Measurements from ENCODE around the gene XRN2. TPM values are rescaled to one million over a fixed set of nuclear protein-coding genes. Genes with fewer than 3 reads are reported as not detected.
A peak's percentile ranks its signal among the peaks of the same experiment; 100 is the strongest.

XRN2 gene
- total RNA-seq, 1 experiment from 2014 or later = 118 TPM

DNA sequence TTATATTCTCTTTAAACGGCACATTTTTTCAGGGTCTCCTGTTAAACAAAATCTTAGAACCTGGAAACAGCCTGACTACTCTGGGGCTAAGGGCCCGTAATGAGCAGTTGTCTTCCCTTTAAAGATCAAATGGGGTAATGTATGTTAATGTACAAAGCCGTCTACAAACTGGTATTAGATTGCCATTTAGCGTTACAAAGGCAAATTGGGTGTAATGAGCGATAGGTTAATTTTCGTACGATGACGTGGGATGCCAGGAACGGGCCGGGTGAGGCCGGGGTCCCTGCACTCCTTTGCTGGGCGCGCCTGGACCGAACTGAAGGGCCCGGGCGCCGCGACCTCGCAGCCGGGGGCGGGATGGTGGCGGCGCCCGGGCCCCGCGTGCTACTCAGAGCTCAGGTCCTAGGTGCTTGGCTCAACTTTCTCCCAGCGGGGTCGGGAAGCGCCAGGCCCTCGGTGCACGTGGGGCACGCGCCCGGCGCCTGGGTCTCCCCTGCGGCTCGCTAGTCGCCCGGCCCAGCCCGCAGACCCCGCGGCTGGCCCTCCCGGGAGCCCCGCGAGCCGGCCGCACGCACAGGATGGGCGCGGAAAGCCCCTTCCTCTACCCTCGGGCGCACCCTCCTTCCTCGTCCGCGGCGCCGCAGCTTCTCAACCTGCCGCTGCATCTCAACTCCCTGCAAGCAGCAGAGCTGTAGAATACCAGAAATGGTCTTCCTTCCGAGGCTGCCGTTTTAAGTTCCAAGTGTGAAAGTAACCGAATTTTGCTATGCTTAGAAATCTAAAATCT is 88.2 kb downstream of the XRN2 start (continued):
- TF ChIP-seq, protein P1, sequence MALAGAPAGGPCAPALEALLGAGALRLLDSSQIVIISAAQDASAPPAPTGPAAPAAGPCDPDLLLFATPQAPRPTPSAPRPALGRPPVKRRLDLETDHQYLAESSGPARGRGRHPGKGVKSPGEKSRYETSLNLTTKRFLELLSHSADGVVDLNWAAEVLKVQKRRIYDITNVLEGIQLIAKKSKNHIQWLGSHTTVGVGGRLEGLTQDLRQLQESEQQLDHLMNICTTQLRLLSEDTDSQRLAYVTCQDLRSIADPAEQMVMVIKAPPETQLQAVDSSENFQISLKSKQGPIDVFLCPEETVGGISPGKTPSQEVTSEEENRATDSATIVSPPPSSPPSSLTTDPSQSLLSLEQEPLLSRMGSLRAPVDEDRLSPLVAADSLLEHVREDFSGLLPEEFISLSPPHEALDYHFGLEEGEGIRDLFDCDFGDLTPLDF (CRISPR knock-in tag; IDR thresholded peaks at IDR 0.05) = no peak
- TF ChIP-seq TCF7 (CRISPR knock-in tag; IDR thresholded peaks at IDR 0.05; ENCODE audit: low read depth) (no peak), CBFB (CRISPR knock-in tag; IDR thresholded peaks at IDR 0.05; ENCODE audit: low read depth) (no peak), CREM (CRISPR knock-in tag; IDR thresholded peaks at IDR 0.05) (0 out of 2 replicates have a peak, but pooled peaks have one; percentile 34), NFATC4 (CRISPR knock-in tag; IDR thresholded peaks at IDR 0.05) (0 out of 2 replicates have a peak, but pooled peaks have one; percentile 22), ESRRA (CRISPR knock-in tag; IDR thresholded peaks at IDR 0.05; ENCODE audit: borderline replicate concordance) (no peak), SMAD4 (CRISPR knock-in tag; IDR thresholded peaks at IDR 0.05) (no peak), EMX1 (CRISPR knock-in tag; IDR thresholded peaks at IDR 0.05) (peak; percentile 41; the same call in 1 of the 2 replicates), NFYB (CRISPR knock-in tag; conservative IDR thresholded peaks at IDR 0.05; ENCODE audit: low read depth) (no peak), TEAD1 (CRISPR knock-in tag; IDR thresholded peaks at IDR 0.05) (no peak), ZNF232 (CRISPR knock-in tag; IDR thresholded peaks at IDR 0.05) (0 out of 2 replicates have a peak, but pooled peaks have one; percentile 26), IRF2 (CRISPR knock-in tag; IDR thresholded peaks at IDR 0.05; ENCODE audit: borderline replicate concordance, low read depth) (no peak), FOXJ3 (CRISPR knock-in tag; IDR thresholded peaks at IDR 0.05; ENCODE audit: borderline replicate concordance) (no peak), ZNF396 (CRISPR knock-in tag; IDR thresholded peaks at IDR 0.05; ENCODE audit: borderline replicate concordance) (no peak), NR2C2 (CRISPR knock-in tag; IDR thresholded peaks at IDR 0.05) (no peak)
- TF ChIP-seq, protein P2, sequence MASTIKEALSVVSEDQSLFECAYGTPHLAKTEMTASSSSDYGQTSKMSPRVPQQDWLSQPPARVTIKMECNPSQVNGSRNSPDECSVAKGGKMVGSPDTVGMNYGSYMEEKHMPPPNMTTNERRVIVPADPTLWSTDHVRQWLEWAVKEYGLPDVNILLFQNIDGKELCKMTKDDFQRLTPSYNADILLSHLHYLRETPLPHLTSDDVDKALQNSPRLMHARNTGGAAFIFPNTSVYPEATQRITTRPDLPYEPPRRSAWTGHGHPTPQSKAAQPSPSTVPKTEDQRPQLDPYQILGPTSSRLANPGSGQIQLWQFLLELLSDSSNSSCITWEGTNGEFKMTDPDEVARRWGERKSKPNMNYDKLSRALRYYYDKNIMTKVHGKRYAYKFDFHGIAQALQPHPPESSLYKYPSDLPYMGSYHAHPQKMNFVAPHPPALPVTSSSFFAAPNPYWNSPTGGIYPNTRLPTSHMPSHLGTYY (CRISPR knock-in tag; IDR thresholded peaks at IDR 0.05) = no peak
- TF ChIP-seq, protein P3, sequence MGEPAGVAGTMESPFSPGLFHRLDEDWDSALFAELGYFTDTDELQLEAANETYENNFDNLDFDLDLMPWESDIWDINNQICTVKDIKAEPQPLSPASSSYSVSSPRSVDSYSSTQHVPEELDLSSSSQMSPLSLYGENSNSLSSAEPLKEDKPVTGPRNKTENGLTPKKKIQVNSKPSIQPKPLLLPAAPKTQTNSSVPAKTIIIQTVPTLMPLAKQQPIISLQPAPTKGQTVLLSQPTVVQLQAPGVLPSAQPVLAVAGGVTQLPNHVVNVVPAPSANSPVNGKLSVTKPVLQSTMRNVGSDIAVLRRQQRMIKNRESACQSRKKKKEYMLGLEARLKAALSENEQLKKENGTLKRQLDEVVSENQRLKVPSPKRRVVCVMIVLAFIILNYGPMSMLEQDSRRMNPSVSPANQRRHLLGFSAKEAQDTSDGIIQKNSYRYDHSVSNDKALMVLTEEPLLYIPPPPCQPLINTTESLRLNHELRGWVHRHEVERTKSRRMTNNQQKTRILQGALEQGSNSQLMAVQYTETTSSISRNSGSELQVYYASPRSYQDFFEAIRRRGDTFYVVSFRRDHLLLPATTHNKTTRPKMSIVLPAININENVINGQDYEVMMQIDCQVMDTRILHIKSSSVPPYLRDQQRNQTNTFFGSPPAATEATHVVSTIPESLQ (CRISPR knock-in tag; IDR thresholded peaks at IDR 0.05) = no peak
- TF ChIP-seq, protein P4, sequence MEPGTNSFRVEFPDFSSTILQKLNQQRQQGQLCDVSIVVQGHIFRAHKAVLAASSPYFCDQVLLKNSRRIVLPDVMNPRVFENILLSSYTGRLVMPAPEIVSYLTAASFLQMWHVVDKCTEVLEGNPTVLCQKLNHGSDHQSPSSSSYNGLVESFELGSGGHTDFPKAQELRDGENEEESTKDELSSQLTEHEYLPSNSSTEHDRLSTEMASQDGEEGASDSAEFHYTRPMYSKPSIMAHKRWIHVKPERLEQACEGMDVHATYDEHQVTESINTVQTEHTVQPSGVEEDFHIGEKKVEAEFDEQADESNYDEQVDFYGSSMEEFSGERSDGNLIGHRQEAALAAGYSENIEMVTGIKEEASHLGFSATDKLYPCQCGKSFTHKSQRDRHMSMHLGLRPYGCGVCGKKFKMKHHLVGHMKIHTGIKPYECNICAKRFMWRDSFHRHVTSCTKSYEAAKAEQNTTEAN (CRISPR knock-in tag; IDR thresholded peaks at IDR 0.05) = no peak
- TF ChIP-seq, protein P5, sequence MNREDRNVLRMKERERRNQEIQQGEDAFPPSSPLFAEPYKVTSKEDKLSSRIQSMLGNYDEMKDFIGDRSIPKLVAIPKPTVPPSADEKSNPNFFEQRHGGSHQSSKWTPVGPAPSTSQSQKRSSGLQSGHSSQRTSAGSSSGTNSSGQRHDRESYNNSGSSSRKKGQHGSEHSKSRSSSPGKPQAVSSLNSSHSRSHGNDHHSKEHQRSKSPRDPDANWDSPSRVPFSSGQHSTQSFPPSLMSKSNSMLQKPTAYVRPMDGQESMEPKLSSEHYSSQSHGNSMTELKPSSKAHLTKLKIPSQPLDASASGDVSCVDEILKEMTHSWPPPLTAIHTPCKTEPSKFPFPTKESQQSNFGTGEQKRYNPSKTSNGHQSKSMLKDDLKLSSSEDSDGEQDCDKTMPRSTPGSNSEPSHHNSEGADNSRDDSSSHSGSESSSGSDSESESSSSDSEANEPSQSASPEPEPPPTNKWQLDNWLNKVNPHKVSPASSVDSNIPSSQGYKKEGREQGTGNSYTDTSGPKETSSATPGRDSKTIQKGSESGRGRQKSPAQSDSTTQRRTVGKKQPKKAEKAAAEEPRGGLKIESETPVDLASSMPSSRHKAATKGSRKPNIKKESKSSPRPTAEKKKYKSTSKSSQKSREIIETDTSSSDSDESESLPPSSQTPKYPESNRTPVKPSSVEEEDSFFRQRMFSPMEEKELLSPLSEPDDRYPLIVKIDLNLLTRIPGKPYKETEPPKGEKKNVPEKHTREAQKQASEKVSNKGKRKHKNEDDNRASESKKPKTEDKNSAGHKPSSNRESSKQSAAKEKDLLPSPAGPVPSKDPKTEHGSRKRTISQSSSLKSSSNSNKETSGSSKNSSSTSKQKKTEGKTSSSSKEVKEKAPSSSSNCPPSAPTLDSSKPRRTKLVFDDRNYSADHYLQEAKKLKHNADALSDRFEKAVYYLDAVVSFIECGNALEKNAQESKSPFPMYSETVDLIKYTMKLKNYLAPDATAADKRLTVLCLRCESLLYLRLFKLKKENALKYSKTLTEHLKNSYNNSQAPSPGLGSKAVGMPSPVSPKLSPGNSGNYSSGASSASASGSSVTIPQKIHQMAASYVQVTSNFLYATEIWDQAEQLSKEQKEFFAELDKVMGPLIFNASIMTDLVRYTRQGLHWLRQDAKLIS (CRISPR knock-in tag; IDR thresholded peaks at IDR 0.05; ENCODE audit: borderline replicate concordance) = no peak
- TF ChIP-seq, protein P6, sequence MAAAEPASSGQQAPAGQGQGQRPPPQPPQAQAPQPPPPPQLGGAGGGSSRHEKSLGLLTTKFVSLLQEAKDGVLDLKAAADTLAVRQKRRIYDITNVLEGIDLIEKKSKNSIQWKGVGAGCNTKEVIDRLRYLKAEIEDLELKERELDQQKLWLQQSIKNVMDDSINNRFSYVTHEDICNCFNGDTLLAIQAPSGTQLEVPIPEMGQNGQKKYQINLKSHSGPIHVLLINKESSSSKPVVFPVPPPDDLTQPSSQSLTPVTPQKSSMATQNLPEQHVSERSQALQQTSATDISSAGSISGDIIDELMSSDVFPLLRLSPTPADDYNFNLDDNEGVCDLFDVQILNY (CRISPR knock-in tag; IDR thresholded peaks at IDR 0.05) = 0 out of 2 replicates have a peak, but pooled peaks have one; percentile 21
- TF ChIP-seq, protein P7, sequence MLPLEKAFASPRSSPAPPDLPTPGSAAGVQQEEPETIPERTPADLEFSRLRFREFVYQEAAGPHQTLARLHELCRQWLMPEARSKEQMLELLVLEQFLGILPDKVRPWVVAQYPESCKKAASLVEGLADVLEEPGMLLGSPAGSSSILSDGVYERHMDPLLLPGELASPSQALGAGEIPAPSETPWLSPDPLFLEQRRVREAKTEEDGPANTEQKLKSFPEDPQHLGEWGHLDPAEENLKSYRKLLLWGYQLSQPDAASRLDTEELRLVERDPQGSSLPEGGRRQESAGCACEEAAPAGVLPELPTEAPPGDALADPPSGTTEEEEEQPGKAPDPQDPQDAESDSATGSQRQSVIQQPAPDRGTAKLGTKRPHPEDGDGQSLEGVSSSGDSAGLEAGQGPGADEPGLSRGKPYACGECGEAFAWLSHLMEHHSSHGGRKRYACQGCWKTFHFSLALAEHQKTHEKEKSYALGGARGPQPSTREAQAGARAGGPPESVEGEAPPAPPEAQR (CRISPR knock-in tag; IDR thresholded peaks at IDR 0.05) = no peak
- TF ChIP-seq, protein P8, sequence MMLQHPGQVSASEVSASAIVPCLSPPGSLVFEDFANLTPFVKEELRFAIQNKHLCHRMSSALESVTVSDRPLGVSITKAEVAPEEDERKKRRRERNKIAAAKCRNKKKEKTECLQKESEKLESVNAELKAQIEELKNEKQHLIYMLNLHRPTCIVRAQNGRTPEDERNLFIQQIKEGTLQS (CRISPR knock-in tag; conservative IDR thresholded peaks at IDR 0.05) = no peak
- TF ChIP-seq, protein P9, sequence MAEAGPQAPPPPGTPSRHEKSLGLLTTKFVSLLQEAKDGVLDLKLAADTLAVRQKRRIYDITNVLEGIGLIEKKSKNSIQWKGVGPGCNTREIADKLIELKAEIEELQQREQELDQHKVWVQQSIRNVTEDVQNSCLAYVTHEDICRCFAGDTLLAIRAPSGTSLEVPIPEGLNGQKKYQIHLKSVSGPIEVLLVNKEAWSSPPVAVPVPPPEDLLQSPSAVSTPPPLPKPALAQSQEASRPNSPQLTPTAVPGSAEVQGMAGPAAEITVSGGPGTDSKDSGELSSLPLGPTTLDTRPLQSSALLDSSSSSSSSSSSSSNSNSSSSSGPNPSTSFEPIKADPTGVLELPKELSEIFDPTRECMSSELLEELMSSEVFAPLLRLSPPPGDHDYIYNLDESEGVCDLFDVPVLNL (CRISPR knock-in tag; IDR thresholded peaks at IDR 0.05; ENCODE audit: borderline replicate concordance, low read depth) = no peak
- TF ChIP-seq, protein P10, sequence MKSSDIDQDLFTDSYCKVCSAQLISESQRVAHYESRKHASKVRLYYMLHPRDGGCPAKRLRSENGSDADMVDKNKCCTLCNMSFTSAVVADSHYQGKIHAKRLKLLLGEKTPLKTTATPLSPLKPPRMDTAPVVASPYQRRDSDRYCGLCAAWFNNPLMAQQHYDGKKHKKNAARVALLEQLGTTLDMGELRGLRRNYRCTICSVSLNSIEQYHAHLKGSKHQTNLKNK (CRISPR knock-in tag; IDR thresholded peaks at IDR 0.05) = no peak
